Spinal cord (tissue), 10 donors: ENCODE data around the gene KLHL5. TPM values are rescaled to one million over a fixed set of nuclear protein-coding genes. Genes with fewer than 3 reads are reported as not detected.

ENCODE experiments used
- DNase-seq, 6 donors: peaks; one replicate each; pipeline versions ENCODE4 v3.0.0 to v3.0.0-alpha.2; 2013 to 2015; ENCODE audit warnings: low spot score in 6 of 6, low read depth in 4 of 6
- H3K27ac ChIP-seq: one replicate; pipeline ENCODE4 v1.5.1; 2013; ENCODE audit warnings: low read depth, low read length, control low read depth
- H3K27me3 ChIP-seq: one replicate; pipeline ENCODE4 v1.6.1; 2013; ENCODE audit warnings: low read length; ENCODE audit not compliant: control insufficient read depth, insufficient read depth
- H3K36me3 ChIP-seq: one replicate; pipeline ENCODE4 v1.6.1; 2013; ENCODE audit warnings: low read length; ENCODE audit not compliant: control insufficient read depth, insufficient read depth
- H3K4me1 ChIP-seq: one replicate; pipeline ENCODE4 v1.6.1; 2013; ENCODE audit warnings: low read length; ENCODE audit not compliant: control insufficient read depth, insufficient read depth
- H3K4me3 ChIP-seq: one replicate; pipeline ENCODE4 v1.5.1; 2013; ENCODE audit warnings: low read depth, low read length, control low read depth
- H3K9me3 ChIP-seq: one replicate; pipeline ENCODE4 v1.6.1; 2013; ENCODE audit warnings: low read length; ENCODE audit not compliant: control insufficient read depth, insufficient read depth
- WGBS: methylation state at CpG from one replicate; pipeline ENCODE4 v1.1.5; 2013; ENCODE audit warnings: missing lambda C conversion rate; ENCODE audit not compliant: insufficient coverage; 5-methylcytosine and 5-hydroxymethylcytosine counted together
- long read RNA-seq, 4 donors: transcript quantifications; one replicate each; lab custom pipeline, GENCODE V29; 2026
- polyA plus RNA-seq, 2 donors: library from polyadenylated mRNA; unstranded; fragments of 120-200 nt; gene quantifications; one replicate each; pipeline ENCODE4 v1.2.1, GENCODE V29; 2013; ENCODE audit not compliant: insufficient read length in 2 of 2
- total RNA-seq, 2 donors: library from RNA; depleted of rRNA in 1 of 2; stranded (reverse); fragments of 120-200 nt in 1 of 2; fragments of >200 nt in 1 of 2; gene quantifications; one replicate each; pipeline versions ENCODE4 v1.2.3 to v1.2.4, GENCODE V29; 2013 to 2014
- donor health status: healthy.

KLHL5 gene
- total RNA-seq (10 to 100 TPM; 58.8 to 83.6 TPM), polyA plus RNA-seq (10 to 100 TPM; 67.1 to 88.2 TPM)
- long read RNA-seq, donor 1, transcript KLHL5-204 (11 exons, 2,690 nt), result major isoform, 7 of 15 reads
- long read RNA-seq, donor 1, transcript KLHL5-205 (11 exons, 2,926 nt), result major isoform, 7 of 15 reads
- long read RNA-seq, donor 1, partial matches to known transcripts, result 0 of 15 reads
- long read RNA-seq, donor 1, other reads (novel, unspliced or antisense), result 0 of 15 reads
- long read RNA-seq, donor 2, transcript KLHL5-205 (11 exons, 2,926 nt), result major isoform, 6 of 10 reads
- long read RNA-seq, donor 2, partial matches to known transcripts, result 0 of 10 reads
- long read RNA-seq, donor 2, other reads (novel, unspliced or antisense), result 0 of 10 reads
- long read RNA-seq, donor 3, transcript KLHL5-204 (11 exons, 2,690 nt), result major isoform, 5 of 8 reads
- long read RNA-seq, donor 3, partial matches to known transcripts, result 0 of 8 reads
- long read RNA-seq, donor 3, other reads (novel, unspliced or antisense), result 0 of 8 reads
- long read RNA-seq, donor 4, result 0 reads

DNA sequence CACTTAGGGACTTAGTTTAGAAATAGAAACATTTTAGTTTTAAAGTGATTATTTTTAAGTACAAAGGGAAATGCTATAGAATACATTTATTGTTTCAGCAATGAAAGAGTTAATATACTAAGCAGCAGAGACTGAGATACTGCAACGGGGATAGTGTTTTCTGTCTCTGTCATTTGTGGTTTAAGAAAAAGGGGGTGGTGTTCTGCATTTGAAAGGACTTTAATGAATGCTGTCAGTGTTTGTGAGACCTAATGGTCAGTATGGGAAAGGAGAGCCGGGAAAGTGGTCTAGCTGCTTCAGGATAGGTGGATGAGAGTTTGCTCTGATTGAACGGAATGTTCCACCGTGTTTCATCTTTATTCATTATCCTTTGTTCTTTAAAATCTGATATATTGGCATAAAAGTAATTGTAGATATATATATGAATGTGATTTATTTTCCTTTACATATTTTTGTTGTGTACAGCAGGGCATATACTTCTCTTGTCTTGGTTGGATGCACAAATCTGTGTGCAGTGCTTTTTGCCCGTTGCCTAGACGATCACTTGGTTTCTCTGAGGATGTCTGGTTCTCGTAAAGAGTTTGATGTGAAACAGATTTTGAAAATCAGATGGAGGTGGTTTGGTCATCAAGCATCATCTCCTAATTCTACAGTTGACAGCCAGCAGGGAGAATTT, at the start of gene KLHL5:
KLHL5 (plus strand) TSS at position 139 of the 676 bp plus-strand sequence; CDS start at position 560, 421 bp downstream.
- Histone ChIP-seq H3K36me3 (no peaks in the 10 kb centered on the region), H3K27ac (peak within 1 kb of the TSS; percentile 74), H3K9me3 (no peaks in the 10 kb centered on the region), H3K27me3 (no peaks in the 10 kb centered on the region), H3K4me3 (peak within 1 kb of the TSS; percentile 56), H3K4me1 (no peaks in the 10 kb centered on the region)
- DNase-seq, result peak; percentile 67 to 95 (median 76)
- WGBS, result 0% methylated on average over 1 of the region's 7 CpGs

GRCh38 chr4:39014028-39014427, 48.0 kb upstream of the KLHL5 start:
- no CpG with 5 or more reads among the region's 2 CpGs for WGBS
- no peak overlapping the region for H3K27ac ChIP-seq
- no peak overlapping the region for H3K4me3 ChIP-seq
- H3K27me3 ChIP-seq, result no peaks in the 10 kb centered on the region
- H3K9me3 ChIP-seq, result no peaks in the 10 kb centered on the region
- no peaks in the 10 kb centered on the region for H3K36me3 ChIP-seq
- DNase-seq, result no peak
- H3K4me1 ChIP-seq, result no peaks in the 10 kb centered on the region

DNA sequence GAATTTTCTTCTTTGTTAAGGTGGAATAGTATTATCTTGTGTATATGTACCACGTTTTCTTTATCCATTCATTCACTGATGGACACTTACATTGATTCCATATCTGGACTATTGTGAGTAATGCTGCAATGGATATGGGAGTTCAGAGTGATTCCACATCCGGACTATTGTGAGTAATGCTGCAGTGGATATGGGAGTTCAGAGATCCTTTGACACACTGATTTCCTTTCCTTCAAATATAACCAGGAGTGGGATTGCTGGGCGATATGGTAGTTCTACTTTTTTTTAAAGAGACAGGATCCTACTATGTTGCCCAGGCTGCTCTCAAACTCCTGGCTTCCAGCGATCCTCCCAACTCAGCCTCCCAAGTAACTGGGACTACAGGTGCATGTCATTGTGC, 41.9 kb upstream of the KLHL5 start:
- H3K4me1 ChIP-seq, result no peaks in the 10 kb centered on the region
- no peaks in the 10 kb centered on the region for H3K9me3 ChIP-seq
- no peaks in the 10 kb centered on the region for H3K27me3 ChIP-seq
- WGBS, result 80% methylated on average over 1 of the region's 4 CpGs
- H3K4me3 ChIP-seq, result no peak overlapping the region
- no peak overlapping the region for H3K27ac ChIP-seq
- no peak for DNase-seq
- H3K36me3 ChIP-seq, result no peaks in the 10 kb centered on the region

DNA sequence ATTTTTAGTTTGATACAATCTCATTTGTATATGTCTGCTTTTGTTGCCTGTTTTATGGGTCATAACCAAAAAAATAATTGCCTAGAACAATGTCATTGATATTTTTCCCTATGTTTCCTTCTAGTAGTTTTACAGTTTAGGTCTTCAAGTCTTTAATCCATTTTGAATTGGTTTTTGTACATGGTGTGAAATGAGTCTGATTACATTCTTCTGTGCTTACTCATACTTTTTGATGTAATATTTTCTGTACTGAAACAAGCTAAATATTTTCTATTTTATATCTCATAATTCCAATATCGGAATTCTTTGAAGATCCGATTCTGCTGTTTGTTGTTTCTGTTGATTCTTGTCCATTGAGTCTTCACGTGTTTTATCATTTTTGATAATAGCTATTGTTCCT, 40.4 kb upstream of the KLHL5 start:
- H3K27ac ChIP-seq, result no peak overlapping the region
- no peak for DNase-seq
- no peaks in the 10 kb centered on the region for H3K4me1 ChIP-seq
- no peaks in the 10 kb centered on the region for H3K36me3 ChIP-seq
- no CpG with 5 or more reads among the region's 3 CpGs for WGBS
- no peaks in the 10 kb centered on the region for H3K27me3 ChIP-seq
- H3K9me3 ChIP-seq, result no peaks in the 10 kb centered on the region
- H3K4me3 ChIP-seq, result no peak overlapping the region

GRCh38 chr4:39022241-39022640, 39.8 kb upstream of the KLHL5 start:
- WGBS, result 100% methylated on average over 1 of the region's 2 CpGs
- no peak overlapping the region for H3K4me3 ChIP-seq
- DNase-seq, result no peak
- no peaks in the 10 kb centered on the region for H3K9me3 ChIP-seq
- no peaks in the 10 kb centered on the region for H3K27me3 ChIP-seq
- H3K27ac ChIP-seq, result no peak overlapping the region
- no peaks in the 10 kb centered on the region for H3K36me3 ChIP-seq
- H3K4me1 ChIP-seq, result no peaks in the 10 kb centered on the region

DNA sequence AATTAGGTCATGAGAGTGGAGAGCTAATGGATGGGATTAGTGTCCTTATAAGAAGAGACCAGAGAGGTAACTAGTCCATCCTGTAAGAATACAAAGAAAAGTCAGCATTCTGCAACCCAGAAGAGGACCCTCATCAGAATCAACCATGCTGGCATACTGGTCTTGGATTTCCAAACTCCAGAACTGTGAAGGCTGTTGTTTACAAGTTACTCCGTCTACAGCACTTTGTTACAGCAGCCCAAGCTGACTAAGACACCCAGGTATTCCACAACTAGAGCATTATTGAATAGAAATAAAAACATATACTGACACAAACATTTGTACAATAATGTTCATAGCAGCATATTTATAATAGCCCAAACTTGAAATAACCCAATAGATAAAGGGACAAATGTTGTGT, 39.0 kb upstream of the KLHL5 start:
- WGBS, result no CpG with 5 or more reads among the region's 1 CpG
- H3K4me1 ChIP-seq, result no peaks in the 10 kb centered on the region
- H3K36me3 ChIP-seq, result no peaks in the 10 kb centered on the region
- no peak for DNase-seq
- no peak overlapping the region for H3K27ac ChIP-seq
- H3K27me3 ChIP-seq, result no peaks in the 10 kb centered on the region
- H3K9me3 ChIP-seq, result no peaks in the 10 kb centered on the region
- H3K4me3 ChIP-seq, result no peak overlapping the region

DNA sequence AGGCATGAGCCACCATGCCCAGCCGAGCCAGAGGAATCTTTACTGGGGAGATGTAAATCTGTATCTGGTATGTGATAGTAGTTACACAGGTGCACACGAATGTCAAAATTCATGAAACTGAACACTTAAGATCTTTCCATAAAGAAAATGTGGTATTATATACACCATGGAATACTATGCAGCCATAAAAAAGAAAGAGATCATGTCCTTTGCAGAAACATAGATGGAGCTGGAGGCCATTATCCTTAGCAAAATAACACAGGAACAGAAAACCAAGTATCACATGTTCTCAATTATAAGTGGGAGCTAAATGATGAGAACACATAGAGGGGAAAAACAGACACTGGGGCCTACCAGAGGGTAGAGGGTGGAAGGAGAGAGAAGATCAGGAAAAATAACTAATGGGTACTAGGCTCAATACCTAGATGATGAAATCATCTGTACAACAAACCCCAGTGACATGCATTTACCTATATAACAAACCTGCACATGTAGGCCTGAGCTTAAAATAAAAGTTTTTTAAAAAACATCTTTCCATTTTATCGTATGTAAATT, 37.6 kb upstream of the KLHL5 start:
- no peaks in the 10 kb centered on the region for H3K36me3 ChIP-seq
- no CpG with 5 or more reads among the region's 3 CpGs for WGBS
- H3K9me3 ChIP-seq, result no peaks in the 10 kb centered on the region
- no peak overlapping the region for H3K27ac ChIP-seq
- no peaks in the 10 kb centered on the region for H3K27me3 ChIP-seq
- no peak overlapping the region for H3K4me3 ChIP-seq
- no peaks in the 10 kb centered on the region for H3K4me1 ChIP-seq
- DNase-seq, result no peak

DNA sequence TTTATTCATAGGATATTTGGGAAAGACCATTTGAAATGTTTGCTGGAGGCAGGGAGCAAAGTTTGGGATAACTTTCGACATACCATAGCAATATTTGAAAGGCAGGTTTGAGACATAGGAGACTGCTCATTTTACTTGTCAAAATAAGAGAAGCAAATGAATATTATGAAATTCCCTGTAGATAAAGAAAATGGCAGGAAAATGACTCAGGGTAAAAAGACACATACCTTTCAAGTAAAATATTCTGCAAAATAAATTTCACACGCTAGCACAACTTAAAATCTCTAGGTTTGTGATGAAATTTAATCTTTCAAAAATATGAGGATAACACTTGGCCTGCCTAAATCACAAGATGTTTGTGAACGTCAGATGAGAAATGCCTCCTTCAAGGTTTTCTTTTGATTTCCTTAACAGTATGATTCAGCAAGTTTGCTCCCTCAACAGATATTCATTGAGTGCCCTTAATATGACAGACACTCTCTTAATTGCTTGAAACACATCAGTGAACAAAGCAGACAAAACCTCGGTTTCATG, 36.4 kb upstream of the KLHL5 start:
- DNase-seq, result no peak
- H3K4me3 ChIP-seq, result no peak overlapping the region
- 100% methylated on average over 1 of the region's 4 CpGs for WGBS
- no peaks in the 10 kb centered on the region for H3K36me3 ChIP-seq
- no peaks in the 10 kb centered on the region for H3K27me3 ChIP-seq
- H3K9me3 ChIP-seq, result no peaks in the 10 kb centered on the region
- no peak overlapping the region for H3K27ac ChIP-seq
- H3K4me1 ChIP-seq, result no peaks in the 10 kb centered on the region

DNA sequence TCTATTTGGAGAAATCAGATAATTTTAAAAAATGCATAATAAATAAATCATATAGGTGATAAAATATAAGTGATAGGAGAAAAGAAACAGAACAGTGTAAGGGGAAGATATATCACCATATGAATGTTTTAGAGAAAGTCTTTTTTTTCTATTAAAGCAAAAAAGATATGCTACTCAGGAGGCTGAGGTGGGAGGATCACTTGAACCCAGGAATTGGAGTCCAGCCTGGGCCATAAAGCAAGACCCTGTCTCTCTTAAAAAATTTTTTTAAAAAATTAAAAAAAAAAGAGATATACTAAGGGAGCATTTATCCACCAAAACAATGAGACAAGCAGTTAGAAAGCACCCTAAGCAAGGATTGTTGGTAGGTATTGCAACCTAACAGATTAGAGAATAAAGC, 35.9 kb upstream of the KLHL5 start:
- Histone ChIP-seq H3K4me3 (no peak overlapping the region), H3K27me3 (no peaks in the 10 kb centered on the region), H3K9me3 (no peaks in the 10 kb centered on the region), H3K4me1 (no peaks in the 10 kb centered on the region), H3K36me3 (no peaks in the 10 kb centered on the region), H3K27ac (no peak overlapping the region)
- no peak for DNase-seq
